Sigmoid colon (tissue), 4 donors: ENCODE measurements around the gene PCBP3.
"Not testable (repeated sequence)": the region's sequence is repeated elsewhere in the genome, so short reads cannot be mapped to it uniquely, and the experiment has no call there.

Experiments
- CTCF ChIP-seq, 4 experiments: fragments of 450-650 bp in 3 of 4; fragments of 200-600 bp in 1 of 4; IDR thresholded peaks; one replicate each; pipeline ENCODE4 v1.5.1; 2016 to 2019; ENCODE audit warnings: antibody characterized with exemption in 4 of 4, mild to moderate bottlenecking in 3 of 4, moderate library complexity in 2 of 4
- EP300 ChIP-seq, 4 donors: sonication (generic); formaldehyde crosslinking; IDR thresholded peaks; one replicate each; pipeline ENCODE4 v1.6.1; 2017; ENCODE audit warnings: antibody characterized with exemption in 4 of 4
- POLR2A ChIP-seq, 2 donors: fragments of 450-650 bp; IDR thresholded peaks; one replicate each; pipeline ENCODE4 v1.6.1; 2016; ENCODE audit warnings: antibody characterized with exemption in 2 of 2, mild to moderate bottlenecking in 2 of 2, moderate library complexity in 2 of 2
- POLR2AphosphoS5 ChIP-seq, 4 donors: sonication (generic); formaldehyde crosslinking; IDR thresholded peaks; one replicate each; pipeline ENCODE4 v1.6.1; 2017; ENCODE audit warnings: antibody characterized with exemption in 4 of 4

DNA sequence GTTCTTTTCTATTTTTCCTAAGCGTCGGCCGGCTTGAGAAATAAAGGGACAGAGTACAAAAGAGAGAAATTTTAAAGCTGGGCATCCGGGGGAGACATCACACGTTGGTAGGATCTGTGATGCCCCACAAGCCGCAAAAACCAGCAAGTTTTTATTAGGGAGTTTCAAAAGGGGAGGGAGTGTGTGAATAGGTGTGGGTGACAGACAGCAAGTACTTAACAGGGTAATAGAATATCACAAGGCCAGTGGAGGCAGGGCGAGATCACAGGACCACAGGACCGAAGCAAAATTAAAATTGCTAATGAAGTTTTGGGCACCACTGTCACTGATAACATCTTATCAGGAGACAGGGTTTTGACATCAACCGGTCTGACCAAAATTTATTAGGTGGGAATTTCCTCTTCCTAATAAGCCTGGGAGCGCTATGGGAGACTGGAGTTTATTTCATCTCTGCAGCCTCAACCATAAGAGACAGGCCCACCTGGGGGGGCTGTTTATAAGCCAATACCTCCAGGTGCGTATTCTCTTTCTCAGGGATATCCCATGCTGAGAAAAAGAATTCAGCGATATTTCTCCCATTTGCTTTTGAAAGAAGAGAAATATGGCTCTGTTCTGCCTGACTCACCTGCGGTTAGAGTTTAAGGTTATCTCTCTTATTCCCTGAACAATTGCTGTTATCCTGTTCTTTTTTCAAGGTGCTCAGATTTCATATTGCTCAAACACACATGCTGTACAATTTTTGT lies 332.3 kb downstream of the PCBP3 start:
- not testable (repeated sequence) for TF ChIP-seq CTCF, POLR2A, POLR2AphosphoS5, EP300 (IDR thresholded peaks at IDR 0.05)
